Thyroid gland (tissue), 4 donors: ENCODE measurements around the gene LORICRIN.
"Not testable (repeated sequence)": the region's sequence is repeated elsewhere in the genome, so short reads cannot be mapped to it uniquely, and the experiment has no call there.

Experiments
- POLR2A ChIP-seq, 2 donors: fragments of 450-650 bp; IDR thresholded peaks; one replicate each; pipeline ENCODE4 v1.6.1; 2017; ENCODE audit warnings: antibody characterized with exemption in 2 of 2, mild to moderate bottlenecking in 2 of 2, moderate library complexity in 1 of 2
- TF ChIP-seq, protein P1 (sequence below), 6 experiments: fragments of 200-600 bp in 3 of 6; fragments of 450-650 bp in 3 of 6; sonication (generic) in 3 of 6; IDR thresholded peaks; one replicate each; pipeline ENCODE4 v1.5.1; 2016 to 2019; ENCODE audit warnings: antibody characterized with exemption in 6 of 6, mild to moderate bottlenecking in 2 of 6, inconsistent platforms in 1 of 6, moderate library complexity in 1 of 6

DNA sequence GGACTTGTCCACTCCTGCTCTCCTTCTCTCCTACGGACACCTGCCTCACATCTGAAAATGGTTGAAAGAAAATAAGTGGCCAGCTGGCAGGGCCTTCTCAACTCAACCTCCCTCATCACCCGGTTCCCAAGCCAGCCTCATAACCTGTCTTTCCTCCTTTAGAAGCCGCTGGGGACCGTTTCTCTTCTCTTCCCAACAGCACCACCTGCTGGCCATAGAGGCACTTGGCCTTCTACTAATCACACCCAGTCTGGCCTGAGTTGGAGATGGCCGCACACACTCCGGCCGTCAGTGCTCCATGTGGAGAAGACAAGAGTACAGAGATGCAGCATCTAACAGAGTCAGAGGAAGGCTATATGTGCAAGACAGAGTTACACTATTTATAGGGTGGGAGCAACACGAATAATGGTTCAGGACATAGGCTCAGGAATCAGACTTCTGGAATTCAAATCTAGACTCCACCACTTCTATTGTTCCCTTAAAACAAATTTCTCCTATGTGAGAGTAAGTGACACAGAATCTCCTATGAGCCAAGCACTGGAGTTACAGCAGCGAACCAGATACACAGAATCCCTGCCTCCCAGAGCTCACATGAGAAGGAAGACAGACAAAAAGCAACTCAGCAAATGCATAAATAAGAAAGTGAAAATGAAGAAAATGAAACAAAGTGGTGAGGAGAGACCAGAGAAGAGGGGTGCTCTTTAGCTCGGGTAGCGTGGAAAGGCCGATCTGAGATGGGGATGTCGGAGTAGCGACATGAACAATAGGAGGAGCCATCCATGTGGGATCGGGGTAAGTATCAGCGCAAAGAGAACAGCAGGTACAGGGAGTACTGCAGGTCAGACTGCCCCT lies 36.2 kb upstream of the LORICRIN start:
- TF ChIP-seq, protein P1, sequence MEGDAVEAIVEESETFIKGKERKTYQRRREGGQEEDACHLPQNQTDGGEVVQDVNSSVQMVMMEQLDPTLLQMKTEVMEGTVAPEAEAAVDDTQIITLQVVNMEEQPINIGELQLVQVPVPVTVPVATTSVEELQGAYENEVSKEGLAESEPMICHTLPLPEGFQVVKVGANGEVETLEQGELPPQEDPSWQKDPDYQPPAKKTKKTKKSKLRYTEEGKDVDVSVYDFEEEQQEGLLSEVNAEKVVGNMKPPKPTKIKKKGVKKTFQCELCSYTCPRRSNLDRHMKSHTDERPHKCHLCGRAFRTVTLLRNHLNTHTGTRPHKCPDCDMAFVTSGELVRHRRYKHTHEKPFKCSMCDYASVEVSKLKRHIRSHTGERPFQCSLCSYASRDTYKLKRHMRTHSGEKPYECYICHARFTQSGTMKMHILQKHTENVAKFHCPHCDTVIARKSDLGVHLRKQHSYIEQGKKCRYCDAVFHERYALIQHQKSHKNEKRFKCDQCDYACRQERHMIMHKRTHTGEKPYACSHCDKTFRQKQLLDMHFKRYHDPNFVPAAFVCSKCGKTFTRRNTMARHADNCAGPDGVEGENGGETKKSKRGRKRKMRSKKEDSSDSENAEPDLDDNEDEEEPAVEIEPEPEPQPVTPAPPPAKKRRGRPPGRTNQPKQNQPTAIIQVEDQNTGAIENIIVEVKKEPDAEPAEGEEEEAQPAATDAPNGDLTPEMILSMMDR (IDR thresholded peaks at IDR 0.05) = peak; percentile 29 to 76 (median 64)
- TF ChIP-seq POLR2A (IDR thresholded peaks at IDR 0.05) = not testable (repeated sequence)
